NCI-H748 (cell line): ENCODE results near the gene ZC3H7A.
"Not testable (repeated sequence)": the region's sequence is repeated elsewhere in the genome, so short reads cannot be mapped to it uniquely, and the experiment has no call there.

ENCODE experiments used
- DNase-seq: peaks from one replicate; lab custom pipeline; 2025; ENCODE audit not compliant: unreplicated experiment; lab: John Stamatoyannopoulos, UW

ZC3H7A gene

GRCh38 chr16:11801481-11802021 is 4.5 kb upstream of the ZC3H7A start:
- DNase-seq = no peak

- DNase-seq = no peak
Observed at GRCh38 chr16:11800382-11800718, 3.3 kb upstream of the ZC3H7A start.

GRCh38 chr16:11799509-11800381 is 2.7 kb upstream of the ZC3H7A start:
- DNase-seq = no peak

- no peak for DNase-seq
Observed at GRCh38 chr16:11799017-11799381, 1.9 kb upstream of the ZC3H7A start.

- peak; percentile 32 for DNase-seq
Observed at GRCh38 chr16:11797957-11798299, 870 bp upstream of the ZC3H7A start.

- DNase-seq = peak; percentile 44
Observed at GRCh38 chr16:11796227-11797165, 562 bp downstream of the ZC3H7A start.

GRCh38 chr16:11795887-11796226 is 1.2 kb downstream of the ZC3H7A start:
- DNase-seq = no peak

- no peak for DNase-seq
Observed at GRCh38 chr16:11794996-11795886, 1.8 kb downstream of the ZC3H7A start.

GRCh38 chr16:11794447-11794846 is 2.6 kb downstream of the ZC3H7A start:
- DNase-seq = no peak

- DNase-seq = no peak
Observed at GRCh38 chr16:11793840-11794239, 3.2 kb downstream of the ZC3H7A start.

- DNase-seq = peak; percentile 96
Observed at GRCh38 chr16:11792410-11793241, 4.4 kb downstream of the ZC3H7A start.

GRCh38 chr16:11791144-11791828 is 5.8 kb downstream of the ZC3H7A start:
- no peak for DNase-seq

GRCh38 chr16:11788914-11789313 is 8.1 kb downstream of the ZC3H7A start:
- no peak for DNase-seq

- not testable (repeated sequence) for DNase-seq
Observed at GRCh38 chr16:11784980-11785599, 12.0 kb downstream of the ZC3H7A start.

GRCh38 chr16:11784381-11784780 is 12.7 kb downstream of the ZC3H7A start:
- DNase-seq = not testable (repeated sequence)

- no peak for DNase-seq
Observed at GRCh38 chr16:11784038-11784369, 13.1 kb downstream of the ZC3H7A start.

- no peak for DNase-seq
Observed at GRCh38 chr16:11783319-11784037, 13.6 kb downstream of the ZC3H7A start.

- peak; percentile 9 for DNase-seq
Observed at GRCh38 chr16:11781773-11782172, 15.3 kb downstream of the ZC3H7A start.
